Nephron progenitor cell (in vitro differentiated cells): ENCODE results near the gene SHROOM3.

Source experiments
- DNase-seq: peaks from one replicate; pipeline ENCODE4 v3.0.0; 2021
- H3K27ac Mint-ChIP-seq: 2 replicates; pipeline ENCODE4 v1.8.0; 2021; ENCODE audit warnings: mild to moderate bottlenecking, moderate library complexity, mixed read lengths
- H3K27me3 Mint-ChIP-seq: 2 replicates; pipeline ENCODE4 v1.8.0; 2021; ENCODE audit warnings: mild to moderate bottlenecking, low read depth, mixed read lengths; ENCODE audit not compliant: poor library complexity
- H3K36me3 Mint-ChIP-seq: 2 replicates; pipeline ENCODE4 v1.8.0; 2021; ENCODE audit warnings: low read depth, mixed read lengths
- H3K4me1 Mint-ChIP-seq: 2 replicates; pipeline ENCODE4 v1.8.0; 2021; ENCODE audit warnings: mixed read lengths
- H3K4me3 Mint-ChIP-seq: 2 replicates; pipeline ENCODE4 v1.8.0; 2021; ENCODE audit warnings: mild to moderate bottlenecking, moderate library complexity, mixed read lengths
- H3K9me3 Mint-ChIP-seq: 2 replicates; pipeline ENCODE4 v1.8.0; 2021; ENCODE audit warnings: mild to moderate bottlenecking, moderate library complexity, mixed read lengths
- CTCF ChIP-seq: fragments of 200-600 bp; sonication (generic); IDR thresholded peaks from 2 replicates; pipeline ENCODE4 v1.5.0; 2021; ENCODE audit warnings: antibody characterized with exemption

SHROOM3 gene

DNA sequence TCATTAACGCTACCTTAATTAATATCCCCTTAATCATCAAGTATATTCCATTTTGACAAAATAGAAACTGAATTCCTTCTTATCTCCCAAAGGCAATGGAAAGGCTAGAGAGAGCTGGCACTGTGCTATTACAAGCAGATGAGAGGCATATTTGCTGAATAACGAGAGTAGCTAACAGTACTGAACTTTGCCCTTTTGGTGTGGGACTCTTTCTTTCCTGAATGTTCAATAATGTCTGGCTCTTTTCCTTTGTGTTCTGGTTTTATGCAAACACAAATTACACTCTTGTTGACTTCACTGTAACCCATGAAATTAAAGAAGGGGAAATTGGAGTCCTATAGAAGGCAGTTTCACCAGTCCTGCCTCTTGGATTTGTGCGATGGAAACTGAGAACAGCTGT lies 63.5 kb downstream of the SHROOM3 start:
- H3K27ac Mint-ChIP-seq, result no peak overlapping the region
- no peak overlapping the region for H3K4me3 Mint-ChIP-seq
- H3K9me3 Mint-ChIP-seq, result no peaks in the 10 kb centered on the region
- no peak for DNase-seq
- H3K27me3 Mint-ChIP-seq, result peaks cover 10% of the 10 kb centered on the region
- TF ChIP-seq CTCF, result no peak
- H3K36me3 Mint-ChIP-seq, result no peaks in the 10 kb centered on the region
- peaks cover 16% of the 10 kb centered on the region for H3K4me1 Mint-ChIP-seq

GRCh38 chr4:76499461-76499860 lies 64.4 kb downstream of the SHROOM3 start:
- H3K4me3 Mint-ChIP-seq, result no peak overlapping the region
- H3K27me3 Mint-ChIP-seq, result peaks cover 10% of the 10 kb centered on the region
- no peak for TF ChIP-seq CTCF
- no peak for DNase-seq
- no peak overlapping the region for H3K27ac Mint-ChIP-seq
- no peaks in the 10 kb centered on the region for H3K9me3 Mint-ChIP-seq
- H3K4me1 Mint-ChIP-seq, result peaks cover 11% of the 10 kb centered on the region
- H3K36me3 Mint-ChIP-seq, result no peaks in the 10 kb centered on the region

DNA sequence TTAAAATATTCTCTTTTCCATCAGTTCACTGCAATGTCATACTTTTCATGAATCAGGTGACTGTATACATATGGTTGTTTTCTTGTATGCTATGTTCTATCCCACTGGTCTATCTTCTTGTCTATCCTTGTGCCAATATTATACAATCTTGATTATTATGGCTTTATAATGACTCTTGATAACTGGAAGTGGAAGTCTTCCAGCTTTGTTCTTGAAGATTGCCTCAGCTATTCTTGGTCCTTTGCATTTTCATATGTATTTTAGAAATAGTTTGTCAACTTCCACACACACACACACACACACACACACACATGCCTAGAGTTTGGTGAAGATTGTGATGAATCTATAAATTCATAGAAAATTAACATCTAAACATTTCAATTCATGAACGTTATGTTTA lies 67.9 kb downstream of the SHROOM3 start:
- Mint-ChIP-seq H3K4me3 (no peak overlapping the region), H3K27ac (no peak overlapping the region), H3K36me3 (no peaks in the 10 kb centered on the region), H3K27me3 (peaks cover 5% of the 10 kb centered on the region), H3K4me1 (peaks cover 10% of the 10 kb centered on the region), H3K9me3 (no peaks in the 10 kb centered on the region)
- no peak for DNase-seq
- TF ChIP-seq CTCF, result no peak

GRCh38 chr4:76504613-76505465 lies 69.8 kb downstream of the SHROOM3 start:
- H3K4me1 Mint-ChIP-seq, result no peaks in the 10 kb centered on the region
- no peak overlapping the region for H3K4me3 Mint-ChIP-seq
- no peak overlapping the region for H3K27ac Mint-ChIP-seq
- peaks cover 10% of the 10 kb centered on the region for H3K27me3 Mint-ChIP-seq
- no peak for DNase-seq
- no peaks in the 10 kb centered on the region for H3K36me3 Mint-ChIP-seq
- peaks cover 4% of the 10 kb centered on the region for H3K9me3 Mint-ChIP-seq
- TF ChIP-seq CTCF, result peak; percentile 55

DNA sequence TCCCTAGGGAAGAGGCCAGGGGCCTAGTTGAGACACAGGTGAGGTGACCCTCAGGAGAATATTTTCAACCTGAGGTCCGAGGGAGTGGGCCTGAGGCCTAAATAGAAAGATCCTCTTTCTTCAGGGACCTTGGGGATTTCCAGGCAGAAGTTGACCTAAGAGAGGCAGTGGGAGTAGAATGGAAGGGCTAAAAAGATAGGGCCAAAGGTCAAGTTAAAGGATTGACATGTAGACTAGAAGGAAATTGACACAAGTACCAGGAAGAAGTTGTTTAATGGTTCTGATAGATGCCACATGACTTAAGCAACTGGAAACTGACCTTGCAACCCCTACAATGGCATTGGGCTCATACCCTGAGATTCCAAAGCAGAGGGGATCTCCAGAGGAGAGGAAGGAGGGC lies 76.9 kb downstream of the SHROOM3 start:
- no peak for DNase-seq
- Mint-ChIP-seq H3K36me3 (no peaks in the 10 kb centered on the region), H3K27me3 (peaks cover 6% of the 10 kb centered on the region), H3K9me3 (peaks cover 28% of the 10 kb centered on the region), H3K4me1 (peaks cover 26% of the 10 kb centered on the region), H3K4me3 (no peak overlapping the region), H3K27ac (peak overlapping the region; percentile 93)
- no peak for TF ChIP-seq CTCF

GRCh38 chr4:76513482-76513881 lies 78.5 kb downstream of the SHROOM3 start:
- peaks cover 6% of the 10 kb centered on the region for H3K27me3 Mint-ChIP-seq
- peaks cover 25% of the 10 kb centered on the region for H3K9me3 Mint-ChIP-seq

More at GRCh38 chr4:76513482-76513881, 78.5 kb downstream of the SHROOM3 start:
- no peak for DNase-seq
- H3K4me3 Mint-ChIP-seq, result no peak overlapping the region
- H3K4me1 Mint-ChIP-seq, result peaks cover 36% of the 10 kb centered on the region
- H3K36me3 Mint-ChIP-seq, result no peaks in the 10 kb centered on the region
- H3K27ac Mint-ChIP-seq, result no peak overlapping the region
- no peak for TF ChIP-seq CTCF
